ENCODE measurements around the gene AKR1B15. TPM values are rescaled to one million over a fixed set of nuclear protein-coding genes. Genes with fewer than 3 reads are reported as not detected.

Gene AKR1B15
- total and polyA plus RNA-seq, 2 donors (not counting 3 experiments of a cell fraction or from before 2014, with no cell fraction given), result not detected

GRCh38 chr7:134528749-134529148 is 20.2 kb upstream of the AKR1B15 start:
- Histone ChIP-seq H3K9me3 (replicated peaks; ENCODE audit: control insufficient read depth, insufficient read depth, low read length) (no peaks in the 10 kb centered on the region), H3K27me3 (ENCODE audit: control insufficient read depth in 2 of 2, insufficient read depth in 2 of 2, low read length in 2 of 2) (peaks cover 4 to 16% of the 10 kb centered on the region in 2 experiments), H3K4me3 (replicated peaks in 1 of 3; ENCODE audit: insufficient read depth in 1 of 3, low read depth in 1 of 3, low read length in 3 of 3) (no peak overlapping the region), H3K4me2 (ENCODE audit: insufficient read depth, low read length) (no peak overlapping the region), H3K36me3 (ENCODE audit: control insufficient read depth in 2 of 2, extremely low read depth in 1 of 2, insufficient read depth in 2 of 2, low read length in 2 of 2) (no peaks in the 10 kb centered on the region), H3K4me1 (ENCODE audit: control insufficient read depth, extremely low read depth, insufficient read depth, low read length) (no peaks in the 10 kb centered on the region), H3K79me2 (ENCODE audit: control insufficient read depth, insufficient read depth, low read length) (no peaks in the 10 kb centered on the region), H2AFZ (ENCODE audit: low read depth, low read length) (no peak overlapping the region), H3K27ac (ENCODE audit: insufficient read depth, low read depth, low read length) (no peak overlapping the region), H4K20me1 (replicated peaks; ENCODE audit: control insufficient read depth, extremely low read depth, insufficient read depth, low read length) (no peaks in the 10 kb centered on the region), H3K9me1 (replicated peaks; ENCODE audit: control insufficient read depth, extremely low read depth, insufficient read depth, low read length) (no peaks in the 10 kb centered on the region), H3K9ac (replicated peaks; ENCODE audit: extremely low read depth, insufficient read depth, low read length) (no peak overlapping the region)
- BruUV-seq (replicated peaks), result no TSS peak
- CTCF ChIA-PET, result no interaction called here
- dilution Hi-C loops (cut with MboI; ENCODE audit: extremely low pct_ligation_motif_present, low sequenced_read_pairs) (no loop called here), intact Hi-C loops (cut with micrococcal nuclease) (no loop called here)
- TF ChIP-seq MYC (IDR thresholded peaks at IDR 0.05; ENCODE audit: low read depth, low read length) (no peak), POLR2A (IDR thresholded peaks at IDR 0.05; ENCODE audit: low read depth, low read length) (no peak), FOS (IDR thresholded peaks at IDR 0.05; ENCODE audit: borderline replicate concordance, insufficient read depth, low read length) (no peak), GATA2 (IDR thresholded peaks at IDR 0.05; ENCODE audit: insufficient read depth, insufficient read length, low read depth, low read length) (no peak), EZH2 (IDR thresholded peaks at IDR 0.05; ENCODE audit: borderline replicate concordance, low read depth, low read length, severe bottlenecking) (no peak), JUN (IDR thresholded peaks at IDR 0.05; ENCODE audit: borderline replicate concordance, insufficient read depth, insufficient read length, low read depth) (no peak), CTCF (IDR thresholded peaks at IDR 0.05; ENCODE audit: extremely low read depth in 1 of 2, insufficient read depth in 1 of 2, low read depth in 1 of 2, low read length in 2 of 2) (no peak), MAX (IDR thresholded peaks at IDR 0.05; ENCODE audit: insufficient read depth, insufficient read length) (no peak), POLR2AphosphoS5 (IDR thresholded peaks at IDR 0.05; ENCODE audit: insufficient read depth, low read depth, low read length) (no peak)
- POLR2A ChIA-PET, result no interaction called here
- FAIRE-seq, result no peak
- no peak for DNase-seq (ENCODE audit: low read depth, low spot score)
